Measurements from ENCODE around the gene SLC22A5. TPM values are rescaled to one million over a fixed set of nuclear protein-coding genes. Genes with fewer than 3 reads are reported as not detected.

Gene SLC22A5
- total and polyA plus RNA-seq, 2 donors (not counting 1 experiment from before 2014, with no cell fraction given): 5.7 to 12.9 TPM

DNA sequence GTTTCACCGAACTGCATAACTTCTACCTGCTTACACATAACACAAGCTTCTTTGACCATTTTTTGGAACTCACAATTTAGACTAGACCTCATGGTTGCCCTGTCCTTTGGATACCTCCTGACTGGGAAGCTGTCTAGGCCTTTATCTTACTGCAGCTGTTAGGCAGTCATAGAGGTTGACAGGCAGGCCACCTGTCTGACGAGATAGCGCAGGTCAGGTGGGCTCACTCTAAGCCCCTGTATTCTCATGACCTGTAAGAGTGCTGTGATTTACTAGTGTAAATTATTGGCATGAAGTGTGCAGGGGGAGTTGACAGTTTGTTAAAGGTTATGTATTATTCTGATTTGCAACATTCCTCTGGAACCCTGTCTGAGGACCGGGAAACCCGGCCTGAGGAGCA lies 46.3 kb upstream of the SLC22A5 start:
- H3K4me3 ChIP-seq (ENCODE audit: control extremely low read depth in 1 of 5, extremely low read depth in 1 of 5, insufficient read depth in 1 of 5, low read depth in 2 of 5, low read length in 4 of 5): no peak overlapping the region
- no peaks in the 10 kb centered on the region for H3K27me3 Mint-ChIP-seq
- no peaks in the 10 kb centered on the region for H3K9me3 ChIP-seq (ENCODE audit: control extremely low read depth in 1 of 3, control insufficient read depth in 2 of 3, insufficient read depth in 1 of 3, low read length in 2 of 3)
- no peak for TF ChIP-seq EZH2 (IDR thresholded peaks at IDR 0.05; ENCODE audit: borderline replicate concordance, insufficient read depth, low read depth, low read length, poor library complexity, severe bottlenecking)
- TF ChIP-seq, protein P1, sequence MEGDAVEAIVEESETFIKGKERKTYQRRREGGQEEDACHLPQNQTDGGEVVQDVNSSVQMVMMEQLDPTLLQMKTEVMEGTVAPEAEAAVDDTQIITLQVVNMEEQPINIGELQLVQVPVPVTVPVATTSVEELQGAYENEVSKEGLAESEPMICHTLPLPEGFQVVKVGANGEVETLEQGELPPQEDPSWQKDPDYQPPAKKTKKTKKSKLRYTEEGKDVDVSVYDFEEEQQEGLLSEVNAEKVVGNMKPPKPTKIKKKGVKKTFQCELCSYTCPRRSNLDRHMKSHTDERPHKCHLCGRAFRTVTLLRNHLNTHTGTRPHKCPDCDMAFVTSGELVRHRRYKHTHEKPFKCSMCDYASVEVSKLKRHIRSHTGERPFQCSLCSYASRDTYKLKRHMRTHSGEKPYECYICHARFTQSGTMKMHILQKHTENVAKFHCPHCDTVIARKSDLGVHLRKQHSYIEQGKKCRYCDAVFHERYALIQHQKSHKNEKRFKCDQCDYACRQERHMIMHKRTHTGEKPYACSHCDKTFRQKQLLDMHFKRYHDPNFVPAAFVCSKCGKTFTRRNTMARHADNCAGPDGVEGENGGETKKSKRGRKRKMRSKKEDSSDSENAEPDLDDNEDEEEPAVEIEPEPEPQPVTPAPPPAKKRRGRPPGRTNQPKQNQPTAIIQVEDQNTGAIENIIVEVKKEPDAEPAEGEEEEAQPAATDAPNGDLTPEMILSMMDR (IDR thresholded peaks at IDR 0.05): no peak
- POLR2A ChIA-PET: no interaction called here
- no peak overlapping the region for H3K27ac ChIP-seq (ENCODE audit: low read length in 2 of 2)
- no peaks in the 10 kb centered on the region for H3K4me1 ChIP-seq (ENCODE audit: control insufficient read depth in 2 of 2, insufficient read depth in 2 of 2, low read length in 2 of 2)
- WGBS (ENCODE audit: insufficient coverage): 86% methylated on average over 1 of the region's 5 CpGs
- no peaks in the 10 kb centered on the region for H3K9me3 Mint-ChIP-seq (ENCODE audit: insufficient read depth)
- H3K9ac ChIP-seq (ENCODE audit: low read length): no peak overlapping the region
- DNase-seq (no peak), ATAC-seq (ENCODE audit: low read depth) (no peak)
- no peak overlapping the region for H3K4me2 ChIP-seq (replicated peaks; ENCODE audit: low read depth, low read length, poor library complexity, severe bottlenecking)
- no peaks in the 10 kb centered on the region for H3K27me3 ChIP-seq (replicated peaks in 1 of 4; ENCODE audit: control extremely low read depth in 1 of 4, control insufficient read depth in 3 of 4, insufficient read depth in 4 of 4, low read length in 3 of 4)
- no peaks in the 10 kb centered on the region for H4K20me1 ChIP-seq (ENCODE audit: control insufficient read depth, insufficient read depth, low read length, poor library complexity, severe bottlenecking)
- H3K27ac Mint-ChIP-seq: no peak overlapping the region
- no peak overlapping the region for H2AFZ ChIP-seq (ENCODE audit: insufficient read depth, low read depth, low read length, poor library complexity, severe bottlenecking)
- CTCF ChIA-PET: no interaction called here
- intact Hi-C loops (cut with micrococcal nuclease): no loop called here
- no peaks in the 10 kb centered on the region for H3K36me3 ChIP-seq (replicated peaks in 1 of 2; ENCODE audit: control extremely low read depth in 1 of 2, control insufficient read depth in 1 of 2, extremely low read depth in 1 of 2, insufficient read depth in 2 of 2, low read length in 1 of 2)
- H3K4me1 Mint-ChIP-seq: no peaks in the 10 kb centered on the region
- H3K79me2 ChIP-seq (ENCODE audit: control insufficient read depth, insufficient read depth, low read length): no peaks in the 10 kb centered on the region
- no peak overlapping the region for H3K4me3 Mint-ChIP-seq

DNA sequence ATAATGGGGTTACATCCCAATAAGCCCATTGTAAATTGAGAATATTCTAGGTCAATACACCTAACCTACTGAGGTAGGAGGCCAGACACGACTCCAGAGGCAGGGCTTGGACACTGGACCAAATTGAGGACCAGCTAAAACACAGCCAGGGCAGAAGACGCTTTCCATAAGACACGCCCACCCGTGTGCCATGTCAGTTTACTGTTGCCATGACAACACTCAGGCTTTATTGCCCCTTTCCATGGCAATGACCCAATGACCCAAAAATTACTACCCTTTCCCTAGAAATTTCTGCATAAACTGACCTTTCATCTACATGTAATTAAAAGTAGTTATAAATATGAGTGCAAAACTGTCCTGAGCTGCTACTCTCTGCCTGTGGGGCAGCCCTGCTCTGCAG lies 43.8 kb upstream of the SLC22A5 start:
- H3K36me3 ChIP-seq (replicated peaks in 1 of 2; ENCODE audit: control extremely low read depth in 1 of 2, control insufficient read depth in 1 of 2, extremely low read depth in 1 of 2, insufficient read depth in 2 of 2, low read length in 1 of 2): no peaks in the 10 kb centered on the region
- ATAC-seq (ENCODE audit: low read depth) (no peak), DNase-seq (no peak)
- no peak overlapping the region for H3K4me3 ChIP-seq (ENCODE audit: control extremely low read depth in 1 of 5, extremely low read depth in 1 of 5, insufficient read depth in 1 of 5, low read depth in 2 of 5, low read length in 4 of 5)
- H3K4me3 Mint-ChIP-seq: no peak overlapping the region
- no peaks in the 10 kb centered on the region for H3K4me1 Mint-ChIP-seq
- CTCF ChIA-PET: no interaction called here
- no peak overlapping the region for H3K27ac Mint-ChIP-seq
- H3K4me1 ChIP-seq (ENCODE audit: control insufficient read depth in 2 of 2, insufficient read depth in 2 of 2, low read length in 2 of 2): no peaks in the 10 kb centered on the region
- H3K27ac ChIP-seq (ENCODE audit: low read length in 2 of 2): no peak overlapping the region
- no peaks in the 10 kb centered on the region for H3K79me2 ChIP-seq (ENCODE audit: control insufficient read depth, insufficient read depth, low read length)
- no peak overlapping the region for H2AFZ ChIP-seq (ENCODE audit: insufficient read depth, low read depth, low read length, poor library complexity, severe bottlenecking)
- POLR2A ChIA-PET: no interaction called here
- H3K27me3 Mint-ChIP-seq: no peaks in the 10 kb centered on the region
- H3K9ac ChIP-seq (ENCODE audit: low read length): no peak overlapping the region
- no peak overlapping the region for H3K4me2 ChIP-seq (replicated peaks; ENCODE audit: low read depth, low read length, poor library complexity, severe bottlenecking)
- no peaks in the 10 kb centered on the region for H4K20me1 ChIP-seq (ENCODE audit: control insufficient read depth, insufficient read depth, low read length, poor library complexity, severe bottlenecking)
- intact Hi-C loops (cut with micrococcal nuclease): no loop called here
- H3K27me3 ChIP-seq (replicated peaks in 1 of 4; ENCODE audit: control extremely low read depth in 1 of 4, control insufficient read depth in 3 of 4, insufficient read depth in 4 of 4, low read length in 3 of 4): no peaks in the 10 kb centered on the region
- H3K9me3 ChIP-seq (ENCODE audit: control extremely low read depth in 1 of 3, control insufficient read depth in 2 of 3, insufficient read depth in 1 of 3, low read length in 2 of 3): no peaks in the 10 kb centered on the region
- WGBS (ENCODE audit: insufficient coverage): 100% methylated on average over 1 of the region's 4 CpGs
- TF ChIP-seq, protein P1 (IDR thresholded peaks at IDR 0.05): no peak
- TF ChIP-seq EZH2 (IDR thresholded peaks at IDR 0.05; ENCODE audit: borderline replicate concordance, insufficient read depth, low read depth, low read length, poor library complexity, severe bottlenecking): no peak
- H3K9me3 Mint-ChIP-seq (ENCODE audit: insufficient read depth): no peaks in the 10 kb centered on the region
